CD14-positive monocyte (primary cell): ENCODE data around the gene RNF157. TPM values are rescaled to one million over a fixed set of nuclear protein-coding genes. Genes with fewer than 3 reads are reported as not detected.

Source experiments
- DNase-seq, 3 donors: peaks; one replicate each; pipeline ENCODE4 v3.0.0-alpha.2; 2011 to 2022
- H2AFZ ChIP-seq: 2 replicates; pipeline ENCODE4 v1.6.0; 2012; ENCODE audit warnings: mild to moderate bottlenecking, low read depth, low read length, inconsistent platforms; ENCODE audit not compliant: insufficient read depth, poor library complexity, severe bottlenecking
- H3K27ac ChIP-seq, 2 donors: 1 replicate in 1 of 2; 2 replicates in 1 of 2; pipeline ENCODE4 v1.5.1; 2012 to 2013; ENCODE audit warnings: low read length in 2 of 2, control low read depth in 1 of 2, inconsistent platforms in 1 of 2, low read depth in 1 of 2, mild to moderate bottlenecking in 1 of 2
- H3K27me3 ChIP-seq, 2 donors: one replicate each; pipeline versions ENCODE4 v1.6.0 to v1.6.1; 2011 to 2013; ENCODE audit warnings: low read length in 2 of 2; ENCODE audit not compliant: control insufficient read depth in 2 of 2, insufficient read depth in 2 of 2
- H3K36me3 ChIP-seq, 2 donors: replicated peaks in 1 of 2; 1 replicate in 1 of 2; 2 replicates in 1 of 2; pipeline versions ENCODE4 v1.5.1 to v1.6.1; 2012 to 2013; ENCODE audit warnings: low read length in 2 of 2, control low read depth in 1 of 2, inconsistent platforms in 1 of 2, mild to moderate bottlenecking in 1 of 2; ENCODE audit not compliant: insufficient read depth in 2 of 2, control insufficient read depth in 1 of 2
- H3K4me1 ChIP-seq, 2 donors: 1 replicate in 1 of 2; 2 replicates in 1 of 2; pipeline versions ENCODE4 v1.5.1 to v1.6.1; 2012 to 2013; ENCODE audit warnings: low read length in 2 of 2, control low read depth in 1 of 2, inconsistent platforms in 1 of 2, mild to moderate bottlenecking in 1 of 2, moderate library complexity in 1 of 2; ENCODE audit not compliant: insufficient read depth in 2 of 2, control insufficient read depth in 1 of 2
- H3K4me2 ChIP-seq: replicated peaks from 2 replicates; pipeline ENCODE3; 2012; ENCODE audit warnings: low read length, moderate library complexity, mild to moderate bottlenecking; ENCODE audit not compliant: poor library complexity, severe bottlenecking; ENCODE audit errors: extremely low read depth
- H3K4me3 ChIP-seq, 3 experiments: fragments of 200-600 bp in 1 of 3; sonication (generic) in 1 of 3; replicated peaks in 1 of 3; 1 replicate in 2 of 3; 2 replicates in 1 of 3; pipeline ENCODE4 v1.5.1; 2011 to 2013; ENCODE audit warnings: low read length in 3 of 3, mild to moderate bottlenecking in 3 of 3, control low read depth in 2 of 3, low read depth in 2 of 3, inconsistent platforms in 1 of 3, moderate library complexity in 1 of 3
- H3K79me2 ChIP-seq: 2 replicates; pipeline ENCODE4 v1.6.0; 2012; ENCODE audit warnings: mild to moderate bottlenecking, control low read depth, inconsistent platforms, low read length, moderate library complexity; ENCODE audit not compliant: insufficient read depth
- H3K9ac ChIP-seq: 2 replicates; pipeline ENCODE4 v1.6.0; 2017; ENCODE audit warnings: low read length, mild to moderate bottlenecking; ENCODE audit not compliant: insufficient read depth, poor library complexity, severe bottlenecking
- H3K9me3 ChIP-seq, 2 donors: replicated peaks in 1 of 2; 1 replicate in 1 of 2; 2 replicates in 1 of 2; pipeline versions ENCODE4 v1.5.1 to v1.6.1; 2012 to 2013; ENCODE audit warnings: low read length in 2 of 2, control low read depth in 1 of 2; ENCODE audit not compliant: control insufficient read depth in 1 of 2, insufficient read depth in 1 of 2
- H4K20me1 ChIP-seq: 2 replicates; pipeline ENCODE4 v1.6.0; 2012; ENCODE audit warnings: mild to moderate bottlenecking, low read length, control low read depth, moderate library complexity; ENCODE audit not compliant: insufficient read depth
- H3K27ac Mint-ChIP-seq, 7 donors: one replicate each; pipeline ENCODE4 v1.8.0; 2020; ENCODE audit warnings: mild to moderate bottlenecking in 7 of 7, mixed read lengths in 7 of 7, moderate library complexity in 6 of 7, inconsistent platforms in 2 of 7
- H3K27me3 Mint-ChIP-seq, 3 donors: one replicate each; pipeline ENCODE4 v1.8.0; 2021 to 2022; ENCODE audit warnings: low read depth in 3 of 3, mild to moderate bottlenecking in 3 of 3, mixed read lengths in 3 of 3, moderate library complexity in 3 of 3, inconsistent platforms in 1 of 3
- H3K36me3 Mint-ChIP-seq, 2 donors: one replicate each; pipeline ENCODE4 v1.8.0; 2020; ENCODE audit warnings: mixed read lengths in 2 of 2, inconsistent platforms in 1 of 2, mild to moderate bottlenecking in 1 of 2
- H3K4me1 Mint-ChIP-seq: one replicate; pipeline ENCODE4 v1.8.0; 2020; ENCODE audit warnings: mild to moderate bottlenecking, mixed read lengths
- H3K4me3 Mint-ChIP-seq, 2 donors: one replicate each; pipeline ENCODE4 v1.8.0; 2020; ENCODE audit warnings: mild to moderate bottlenecking in 2 of 2, mixed read lengths in 2 of 2, moderate library complexity in 1 of 2
- H3K9me3 Mint-ChIP-seq, 7 donors: one replicate each; pipeline ENCODE4 v1.8.0; 2020 to 2022; ENCODE audit warnings: mixed read lengths in 7 of 7, mild to moderate bottlenecking in 6 of 7, moderate library complexity in 6 of 7, inconsistent platforms in 2 of 7
- CTCF ChIP-seq: fragments of 200-600 bp; IDR thresholded peaks from one replicate; pipeline ENCODE4 v1.8.0; 2022; ENCODE audit warnings: antibody characterized with exemption, mild to moderate bottlenecking
- WGBS: methylation state at CpG from one replicate; pipeline ENCODE4 v1.1.5; 2013; ENCODE audit warnings: missing lambda C conversion rate; ENCODE audit not compliant: insufficient coverage; 5-methylcytosine and 5-hydroxymethylcytosine counted together
- intact Hi-C, 2 donors: fragments of 100-400 bp; cut with micrococcal nuclease; formaldehyde crosslinking; loops; one replicate each; pipeline versions ENCODE4 v1.15.0 to v1.15.1; 2023
- polyA plus RNA-seq, 3 donors: library from polyadenylated mRNA; depleted of rRNA in 1 of 3; unstranded in 2 of 3; stranded (reverse) in 1 of 3; fragments of 300-500 nt in 2 of 3; fragments of >200 nt in 1 of 3; fragmentation: Illumina TruSeq in 2 of 3; gene quantifications; 1 replicate in 2 of 3; 2 replicates in 1 of 3; pipeline ENCODE4 v1.2.3, GENCODE V29; 2012 to 2021

RNF157 gene
- polyA plus RNA-seq, 3 donors = 0.03 TPM; not detected in 2

DNA sequence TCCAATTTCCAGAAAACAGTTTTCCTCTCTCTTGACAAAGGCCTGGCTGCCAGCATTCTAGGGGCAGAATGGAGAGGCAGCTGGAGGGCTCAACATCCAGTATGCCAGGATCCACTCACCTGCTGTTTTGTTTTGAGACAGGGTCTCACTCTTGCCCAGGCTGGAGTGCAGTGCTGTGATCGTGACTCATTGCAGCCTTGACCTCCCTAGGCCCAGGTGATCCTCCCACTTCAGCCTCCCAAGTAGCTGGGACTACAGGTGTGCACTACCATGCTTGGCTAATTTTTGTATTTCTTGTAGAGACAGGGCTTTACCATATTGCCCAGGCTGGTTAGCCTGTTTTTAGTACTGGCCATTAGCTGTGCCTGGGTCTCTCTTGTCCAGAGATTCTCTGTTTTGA lies 70.2 kb downstream of the RNF157 start:
- WGBS = 100% methylated on average over 1 of the region's 1 CpG

GRCh38 chr17:76166906-76167305 lies 73.4 kb downstream of the RNF157 start:
- H3K9ac ChIP-seq = no peak overlapping the region
- no peak overlapping the region for H2AFZ ChIP-seq
- H3K36me3 Mint-ChIP-seq = no peaks in the 10 kb centered on the region
- H3K27ac ChIP-seq = no peak overlapping the region
- H3K27me3 ChIP-seq = no peaks in the 10 kb centered on the region
- WGBS = 97% methylated on average over 5 of the region's 10 CpGs
- peaks cover 0 to 2% (median 1%) of the 10 kb centered on the region in 3 donors for H3K27me3 Mint-ChIP-seq
- no peak for DNase-seq
- no peaks in the 10 kb centered on the region for H3K36me3 ChIP-seq
- H3K4me3 Mint-ChIP-seq = no peak overlapping the region
- no peak overlapping the region for H3K27ac Mint-ChIP-seq
- intact Hi-C loops = no loop called here
- H3K4me2 ChIP-seq = no peak overlapping the region
- H4K20me1 ChIP-seq = no peaks in the 10 kb centered on the region
- H3K9me3 Mint-ChIP-seq = peaks cover 0 to 2% (median 0%) of the 10 kb centered on the region in 7 donors
- H3K4me1 Mint-ChIP-seq = peaks cover 9% of the 10 kb centered on the region
- TF ChIP-seq CTCF = no peak
- no peaks in the 10 kb centered on the region for H3K79me2 ChIP-seq
- H3K4me3 ChIP-seq = no peak overlapping the region
- peaks cover 0 to 6% of the 10 kb centered on the region in 2 donors for H3K4me1 ChIP-seq
- no peaks in the 10 kb centered on the region for H3K9me3 ChIP-seq

More for the DNA sequence above, 70.2 kb downstream of the RNF157 start:
- no peak overlapping the region for H3K4me3 ChIP-seq
- intact Hi-C loops = no loop called here
- no peak overlapping the region for H3K9ac ChIP-seq
- no peak overlapping the region for H2AFZ ChIP-seq
- H3K27ac ChIP-seq = no peak overlapping the region
- H4K20me1 ChIP-seq = no peaks in the 10 kb centered on the region
- H3K4me1 ChIP-seq = peaks cover 0 to 6% of the 10 kb centered on the region in 2 donors
- H3K9me3 ChIP-seq = no peaks in the 10 kb centered on the region
- no peak for TF ChIP-seq CTCF
- no peak overlapping the region for H3K4me2 ChIP-seq
- H3K36me3 Mint-ChIP-seq = no peaks in the 10 kb centered on the region
- H3K9me3 Mint-ChIP-seq = peaks cover 0 to 2% (median 0%) of the 10 kb centered on the region in 7 donors
- peaks cover 9% of the 10 kb centered on the region for H3K4me1 Mint-ChIP-seq
- H3K27me3 ChIP-seq = no peaks in the 10 kb centered on the region
- no peak overlapping the region for H3K27ac Mint-ChIP-seq
- H3K79me2 ChIP-seq = no peaks in the 10 kb centered on the region
- no peak for DNase-seq
- H3K4me3 Mint-ChIP-seq = no peak overlapping the region
- no peaks in the 10 kb centered on the region for H3K36me3 ChIP-seq
- peaks cover 0 to 5% (median 1%) of the 10 kb centered on the region in 3 donors for H3K27me3 Mint-ChIP-seq
